SJSA1 (cell line): ENCODE results near the gene ASPHD2. TPM values are rescaled to one million over a fixed set of nuclear protein-coding genes. Genes with fewer than 3 reads are reported as not detected.
A peak's percentile ranks its signal among the peaks of the same experiment; 100 is the strongest.

ENCODE experiments used
- DNase-seq, 2 experiments: peaks; one replicate each; pipeline ENCODE4 v3.0.0-alpha.2; 2015 to 2020; ENCODE audit warnings: low spot score in 2 of 2, low read depth in 1 of 2
- H3K27ac ChIP-seq: fragments of 250-450 bp; sonication (Bioruptor Pico); 2 replicates; pipeline ENCODE4 v1.5.1; 2020; ENCODE audit warnings: mild to moderate bottlenecking, moderate library complexity
- H3K27me3 ChIP-seq: fragments of 250-450 bp; sonication (Bioruptor Pico); replicated peaks from 2 replicates; pipeline ENCODE4 v1.5.1; 2020; ENCODE audit warnings: mild to moderate bottlenecking, moderate library complexity
- H3K36me3 ChIP-seq: fragments of 250-450 bp; sonication (Bioruptor Pico); 2 replicates; pipeline ENCODE4 v1.5.1; 2020; ENCODE audit warnings: mild to moderate bottlenecking
- H3K4me1 ChIP-seq: fragments of 250-450 bp; sonication (Bioruptor Pico); replicated peaks from 2 replicates; pipeline ENCODE4 v1.6.1; 2021; ENCODE audit warnings: mild to moderate bottlenecking
- H3K4me3 ChIP-seq: fragments of 250-450 bp; sonication (Bioruptor Pico); 2 replicates; pipeline ENCODE4 v1.5.1; 2020; ENCODE audit warnings: mild to moderate bottlenecking
- H3K9me3 ChIP-seq: fragments of 250-450 bp; sonication (Bioruptor Pico); replicated peaks from 2 replicates; pipeline ENCODE4 v1.5.1; 2020; ENCODE audit warnings: mild to moderate bottlenecking
- total RNA-seq: library from RNA; depleted of rRNA; stranded (reverse); fragments of >200 nt; shearing (Covaris generic); gene quantifications from 2 replicates; pipeline ENCODE4 v1.2.3, GENCODE V29; 2014

Gene ASPHD2
- total RNA-seq, 1 experiment from 2014 or later = 0.87 TPM

- H3K4me3 ChIP-seq = no peak overlapping the region
- H3K27me3 ChIP-seq = no peaks in the 10 kb centered on the region
- no peak for DNase-seq
- H3K4me1 ChIP-seq = no peaks in the 10 kb centered on the region
- H3K9me3 ChIP-seq = no peaks in the 10 kb centered on the region
- H3K36me3 ChIP-seq = peaks cover 4% of the 10 kb centered on the region; the same call in 1 of the 2 replicates
- H3K27ac ChIP-seq = no peak overlapping the region
Measured at GRCh38 chr22:26445577-26446275, 16.7 kb downstream of the ASPHD2 start.

DNA sequence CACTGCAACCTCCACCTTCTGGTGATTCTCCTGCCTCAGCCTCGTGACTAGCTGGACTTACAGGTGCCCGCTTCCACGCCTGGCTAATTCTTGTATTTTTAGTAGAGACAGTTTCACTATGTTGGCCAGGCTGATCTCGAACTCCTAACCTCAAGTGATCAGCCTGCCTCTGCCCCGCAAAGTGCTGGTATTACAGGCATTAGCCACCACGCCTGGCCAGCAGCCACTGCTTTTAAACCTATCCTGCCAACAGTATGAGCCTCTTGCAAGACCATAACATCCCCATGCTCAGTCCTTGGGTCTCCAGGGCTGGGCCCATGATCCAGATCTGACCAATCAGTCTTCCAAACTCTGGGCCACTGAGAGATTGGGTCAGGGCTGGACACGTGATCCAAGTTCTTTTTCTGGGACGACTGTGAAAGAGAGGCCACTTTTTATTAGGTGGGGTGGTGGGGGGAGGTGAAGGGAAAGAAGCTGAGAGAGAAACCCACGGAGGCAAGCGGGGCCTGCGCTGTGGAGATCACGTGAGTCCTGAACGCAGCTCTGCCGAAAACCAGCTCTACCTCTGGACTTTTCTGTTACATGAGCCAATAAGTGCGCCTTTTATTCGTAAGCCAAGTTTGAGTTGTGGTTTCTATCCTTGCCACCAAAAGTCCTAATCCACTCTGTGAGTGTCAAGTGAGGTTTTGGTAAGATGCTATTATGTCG lies 17.9 kb downstream of the ASPHD2 start:
- Histone ChIP-seq H3K27ac (no peak overlapping the region), H3K4me3 (no peak overlapping the region), H3K4me1 (no peaks in the 10 kb centered on the region), H3K9me3 (no peaks in the 10 kb centered on the region), H3K27me3 (no peaks in the 10 kb centered on the region), H3K36me3 (peaks cover 10% of the 10 kb centered on the region; the same call in 1 of the 2 replicates)
- no peak for DNase-seq

GRCh38 chr22:26447584-26448329 lies 18.7 kb downstream of the ASPHD2 start:
- no peak for DNase-seq
- Histone ChIP-seq H3K27ac (no peak overlapping the region), H3K4me1 (no peaks in the 10 kb centered on the region), H3K9me3 (no peaks in the 10 kb centered on the region), H3K36me3 (peaks cover 14% of the 10 kb centered on the region), H3K4me3 (no peak overlapping the region), H3K27me3 (no peaks in the 10 kb centered on the region)

DNA sequence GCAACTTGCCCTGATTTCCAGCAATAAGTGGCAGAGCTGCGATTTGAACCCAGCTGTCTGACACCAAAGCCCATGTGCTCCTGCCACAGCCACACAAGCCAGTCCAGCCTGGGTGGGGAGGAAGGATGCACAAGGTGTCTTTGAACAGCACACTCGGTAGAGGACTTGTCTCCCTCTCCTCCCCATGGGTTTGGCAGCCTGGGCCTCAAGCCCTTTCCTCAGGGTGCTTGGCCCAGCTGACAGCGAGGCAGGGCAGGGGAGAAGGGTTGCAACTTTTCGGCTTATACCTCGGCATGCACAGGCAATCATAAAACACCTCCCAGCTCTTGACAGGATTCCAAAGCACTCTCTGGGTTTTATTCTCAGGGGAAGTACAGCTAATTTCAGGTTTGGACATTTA lies 19.3 kb downstream of the ASPHD2 start:
- Histone ChIP-seq H3K9me3 (no peaks in the 10 kb centered on the region), H3K4me3 (no peak overlapping the region), H3K4me1 (no peaks in the 10 kb centered on the region), H3K27ac (no peak overlapping the region), H3K27me3 (no peaks in the 10 kb centered on the region), H3K36me3 (peaks cover 20% of the 10 kb centered on the region)
- DNase-seq = no peak

GRCh38 chr22:26448941-26449340 lies 19.9 kb downstream of the ASPHD2 start:
- Histone ChIP-seq H3K27ac (no peak overlapping the region), H3K4me1 (no peaks in the 10 kb centered on the region), H3K4me3 (no peak overlapping the region), H3K9me3 (no peaks in the 10 kb centered on the region), H3K27me3 (no peaks in the 10 kb centered on the region), H3K36me3 (peaks cover 26% of the 10 kb centered on the region)
- DNase-seq = no peak

- Histone ChIP-seq H3K9me3 (no peaks in the 10 kb centered on the region), H3K36me3 (peaks cover 31% of the 10 kb centered on the region), H3K27ac (no peak overlapping the region), H3K27me3 (no peaks in the 10 kb centered on the region), H3K4me1 (no peaks in the 10 kb centered on the region), H3K4me3 (no peak overlapping the region)
- no peak for DNase-seq
Measured at GRCh38 chr22:26450453-26451185, 21.6 kb downstream of the ASPHD2 start.

- Histone ChIP-seq H3K36me3 (peaks cover 38% of the 10 kb centered on the region), H3K27me3 (no peaks in the 10 kb centered on the region), H3K4me1 (no peaks in the 10 kb centered on the region), H3K27ac (no peak overlapping the region), H3K9me3 (no peaks in the 10 kb centered on the region), H3K4me3 (no peak overlapping the region)
- DNase-seq = no peak
Measured at GRCh38 chr22:26452236-26453016, 23.4 kb downstream of the ASPHD2 start.

DNA sequence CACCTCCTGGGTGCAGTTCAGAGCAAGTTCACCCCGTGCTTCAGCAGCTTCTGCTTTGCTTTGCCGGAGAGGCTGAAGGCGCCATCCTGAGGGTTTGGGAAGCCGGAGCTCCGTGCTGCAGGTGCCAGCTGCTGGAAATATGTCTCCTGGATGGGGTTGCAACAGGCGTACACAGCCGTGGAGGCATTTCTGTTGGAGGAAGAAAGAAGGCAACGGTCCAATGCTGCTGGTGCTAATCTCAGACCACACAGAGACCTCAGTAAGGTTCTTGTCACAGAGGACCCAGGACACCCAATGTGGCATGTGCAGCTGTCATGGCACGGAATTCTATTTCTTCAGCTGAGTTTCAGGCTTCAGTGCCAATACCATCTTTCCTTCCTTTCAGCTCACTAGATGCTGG lies 24.2 kb downstream of the ASPHD2 start:
- DNase-seq = no peak
- Histone ChIP-seq H3K27ac (no peak overlapping the region), H3K4me3 (no peak overlapping the region), H3K36me3 (peaks cover 46% of the 10 kb centered on the region), H3K9me3 (no peaks in the 10 kb centered on the region), H3K4me1 (no peaks in the 10 kb centered on the region), H3K27me3 (no peaks in the 10 kb centered on the region)

- no peak overlapping the region for H3K4me3 ChIP-seq
- H3K27me3 ChIP-seq = no peaks in the 10 kb centered on the region
- no peak for DNase-seq
- no peak overlapping the region for H3K27ac ChIP-seq
- H3K4me1 ChIP-seq = no peaks in the 10 kb centered on the region
- H3K9me3 ChIP-seq = no peaks in the 10 kb centered on the region
- peaks cover 47% of the 10 kb centered on the region for H3K36me3 ChIP-seq
Measured at GRCh38 chr22:26453812-26454500, 24.9 kb downstream of the ASPHD2 start.

- Histone ChIP-seq H3K27ac (no peak overlapping the region), H3K9me3 (no peaks in the 10 kb centered on the region), H3K27me3 (no peaks in the 10 kb centered on the region; the same call in 1 of the 2 replicates), H3K36me3 (peaks cover 62% of the 10 kb centered on the region), H3K4me1 (no peaks in the 10 kb centered on the region), H3K4me3 (no peak overlapping the region)
- no peak for DNase-seq
Measured at GRCh38 chr22:26457661-26458272, 28.7 kb downstream of the ASPHD2 start.

DNA sequence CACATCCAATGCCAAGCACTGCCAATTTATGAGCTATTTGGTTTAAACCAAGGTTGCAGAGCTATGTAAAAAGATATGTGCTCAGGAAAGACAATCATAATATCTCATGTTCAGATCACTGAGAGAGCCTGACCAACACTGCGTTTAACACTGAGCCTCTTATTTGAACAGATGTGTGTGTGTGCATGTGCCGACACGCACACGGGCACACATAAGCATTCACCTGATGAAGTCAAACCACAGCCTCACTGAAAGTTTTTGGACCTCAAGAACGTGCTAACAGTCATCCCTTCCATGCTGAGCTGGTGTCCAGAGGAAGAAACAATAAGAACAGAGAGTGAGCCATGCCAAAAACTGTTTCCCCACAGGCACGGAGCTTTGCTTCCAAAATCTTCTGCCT lies 31.1 kb downstream of the ASPHD2 start:
- H3K4me3 ChIP-seq = no peak overlapping the region
- H3K36me3 ChIP-seq = peaks cover 70% of the 10 kb centered on the region
- no peak overlapping the region for H3K27ac ChIP-seq
- no peak for DNase-seq
- no peaks in the 10 kb centered on the region for H3K9me3 ChIP-seq
- H3K4me1 ChIP-seq = no peaks in the 10 kb centered on the region
- H3K27me3 ChIP-seq = no peaks in the 10 kb centered on the region; the same call in 1 of the 2 replicates

- Histone ChIP-seq H3K27ac (no peak overlapping the region), H3K9me3 (no peaks in the 10 kb centered on the region), H3K4me3 (no peak overlapping the region), H3K36me3 (peaks cover 76% of the 10 kb centered on the region), H3K4me1 (no peaks in the 10 kb centered on the region), H3K27me3 (no peaks in the 10 kb centered on the region; the same call in 1 of the 2 replicates)
- DNase-seq = peak; percentile 22 to 71
Measured at GRCh38 chr22:26461188-26461810, 32.2 kb downstream of the ASPHD2 start.
